GM21423 (cell line): Measurements from ENCODE around the gene CD34.

Experiments used
- ATAC-seq: cut with Tn5 transposase; IDR thresholded peaks from one replicate; pipeline ENCODE4 v1.9.1; 2021; ENCODE audit warnings: mild to moderate bottlenecking, moderate library complexity; ENCODE audit not compliant: unreplicated experiment

The CD34 gene

DNA sequence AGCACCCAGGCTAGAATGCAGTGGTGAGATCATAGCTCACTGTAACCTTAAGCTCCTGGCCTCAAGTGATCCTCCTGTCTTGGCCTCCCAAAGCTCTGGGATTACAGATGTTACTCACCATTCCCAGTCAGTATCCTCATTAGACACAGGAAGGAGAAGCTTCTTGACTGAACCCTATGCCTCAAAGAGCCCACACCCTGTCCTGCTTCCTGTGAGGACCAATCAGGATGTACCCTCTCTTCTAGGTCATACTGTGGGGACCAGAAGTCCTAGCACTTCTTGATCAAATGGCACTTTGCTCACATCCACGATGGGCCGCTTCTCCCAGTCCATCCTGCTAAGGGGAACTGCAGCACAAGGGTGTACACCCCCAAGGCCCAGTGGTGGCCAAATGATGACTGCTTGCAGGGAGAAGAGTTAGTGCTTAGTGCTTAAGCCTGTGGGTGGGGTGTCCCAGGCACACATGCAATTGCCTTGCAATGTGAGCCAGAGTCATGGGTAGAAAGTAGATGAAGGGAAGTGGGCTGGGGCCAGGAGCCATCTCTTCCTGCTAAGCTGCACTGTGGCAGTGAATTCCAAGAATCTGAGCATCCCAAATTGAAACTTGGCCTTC lies 9.8 kb downstream of the CD34 start:
- ATAC-seq, result no peak

DNA sequence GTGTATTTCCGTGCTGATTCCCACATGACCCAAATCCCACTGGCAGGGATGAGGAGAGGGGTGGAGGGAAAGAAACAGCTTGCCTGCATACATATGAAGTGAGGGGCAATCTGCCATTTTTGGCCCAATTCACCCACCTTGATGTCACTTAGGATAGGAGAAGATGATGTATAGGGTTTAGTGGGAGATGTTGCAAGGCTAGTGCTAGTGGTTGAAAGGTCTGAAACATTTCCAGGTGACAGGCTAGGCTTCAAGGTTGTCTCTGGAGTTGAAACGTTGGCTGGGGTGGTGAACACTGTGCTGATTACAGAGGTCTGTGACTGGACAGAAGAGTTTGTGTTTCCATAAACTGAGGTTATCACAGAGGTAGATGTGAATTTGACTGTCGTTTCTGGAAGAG lies 12.1 kb downstream of the CD34 start:
- no peak for ATAC-seq

DNA sequence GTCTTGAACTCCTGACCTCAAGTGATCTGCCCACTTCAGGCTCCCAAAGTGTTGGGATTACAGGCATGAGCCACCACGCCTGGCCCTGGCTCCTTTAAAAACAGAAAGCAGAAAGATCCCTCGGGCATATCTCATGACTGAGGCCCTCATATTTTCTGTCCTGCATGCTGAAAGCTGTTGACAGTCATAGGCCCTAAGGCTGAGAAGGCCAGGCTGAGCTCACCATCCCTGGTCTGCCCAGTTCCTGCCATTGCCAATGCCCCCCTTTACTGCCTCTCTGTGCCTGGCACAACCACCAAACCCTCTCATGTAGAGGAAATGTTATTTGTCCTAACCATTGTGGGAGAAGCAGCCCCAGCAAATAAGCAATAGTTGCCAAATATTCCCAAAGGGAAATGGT lies 12.7 kb downstream of the CD34 start:
- ATAC-seq, result no peak

DNA sequence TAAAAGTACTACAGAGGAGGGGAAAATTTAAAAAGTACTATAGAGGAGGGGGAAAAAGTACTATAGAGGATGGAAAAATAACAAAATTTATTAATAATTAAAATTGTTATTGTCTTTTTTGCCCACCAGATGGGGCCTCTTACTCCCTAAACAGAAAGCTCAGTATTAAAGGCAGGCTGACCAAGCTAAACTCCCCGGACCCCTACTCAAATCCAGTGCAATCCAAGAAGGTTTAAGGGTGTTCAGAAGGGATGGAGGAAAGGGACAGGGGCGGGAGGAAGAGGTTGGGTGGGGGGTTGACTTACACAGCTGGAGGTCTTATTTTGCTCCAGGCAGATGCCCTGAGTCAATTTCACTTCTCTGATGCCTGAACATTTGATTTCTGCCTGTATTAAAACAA lies 13.7 kb downstream of the CD34 start:
- ATAC-seq, result no peak

DNA sequence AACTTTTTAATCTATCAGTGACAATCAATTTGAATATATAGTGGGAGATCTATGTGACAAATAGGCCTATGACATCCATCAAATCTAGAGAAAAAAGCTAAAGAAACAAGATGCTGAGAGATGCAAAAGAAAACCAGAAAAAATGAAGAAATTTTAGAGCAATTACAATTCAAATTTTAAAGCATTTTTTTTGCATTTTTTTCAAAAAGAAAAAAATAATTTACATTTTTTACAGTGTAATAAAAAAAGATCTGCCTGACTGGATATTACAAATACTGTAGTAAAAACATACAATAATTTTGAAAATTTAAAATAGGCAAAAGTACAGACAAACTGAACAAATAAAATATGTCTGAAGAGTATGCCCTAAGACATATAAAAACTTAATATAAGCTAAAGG lies 14.4 kb downstream of the CD34 start:
- ATAC-seq, result no peak

DNA sequence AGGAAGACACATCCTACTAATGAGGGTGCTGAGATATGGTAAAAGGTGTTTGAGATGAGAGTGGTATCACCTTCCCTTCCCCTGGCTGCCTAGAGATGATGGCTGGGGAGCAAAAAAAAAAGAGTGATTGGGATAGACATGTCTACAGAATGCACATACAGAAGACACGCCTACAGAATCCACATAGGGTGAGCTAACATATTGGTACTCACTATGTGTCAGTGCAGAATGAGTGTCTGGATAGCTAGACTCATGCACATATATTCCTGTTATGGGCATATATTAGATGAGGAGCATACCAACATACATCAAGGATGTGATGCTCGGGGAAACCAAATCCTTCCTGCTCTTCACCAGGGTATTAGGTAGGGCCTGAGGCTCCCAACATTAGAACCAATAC lies 16.2 kb downstream of the CD34 start:
- no peak for ATAC-seq

DNA sequence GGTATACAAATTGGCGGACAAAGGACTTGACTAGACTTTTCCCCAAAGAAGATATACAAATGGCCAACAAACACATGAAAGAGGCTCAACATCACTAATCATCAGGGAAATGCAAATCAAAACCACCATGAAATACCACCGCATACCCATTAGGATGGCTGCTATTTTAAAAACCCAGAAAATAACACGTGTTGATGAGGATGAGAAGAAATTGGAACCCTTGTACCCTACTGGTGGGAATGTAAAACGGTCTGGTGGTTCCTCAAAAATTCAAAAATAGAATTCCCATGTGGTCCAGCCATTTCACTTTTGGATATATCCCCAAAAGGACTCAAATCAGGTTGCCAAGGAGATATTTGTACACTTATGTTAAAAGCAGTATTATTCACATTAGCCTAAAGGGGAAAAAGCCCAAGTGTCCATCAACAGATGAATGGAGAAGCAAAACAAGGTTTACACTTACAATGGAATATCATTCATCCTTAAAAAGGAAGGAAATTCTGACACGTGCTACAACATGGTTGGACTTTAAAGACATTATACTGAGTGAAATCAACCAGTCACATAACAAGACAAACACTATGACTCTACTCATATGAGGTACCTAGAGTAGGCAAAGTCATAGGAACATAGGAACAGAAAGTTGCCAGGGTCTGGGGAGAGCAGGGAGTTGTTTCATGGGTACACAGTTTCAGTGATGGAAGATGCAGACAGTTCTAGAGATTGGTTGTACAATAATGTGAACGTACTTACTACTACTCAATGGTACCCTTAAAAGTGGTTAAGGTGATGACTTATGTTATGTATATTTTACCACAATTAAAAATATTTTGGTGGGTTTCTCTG lies 17.0 kb downstream of the CD34 start:
- no peak for ATAC-seq

DNA sequence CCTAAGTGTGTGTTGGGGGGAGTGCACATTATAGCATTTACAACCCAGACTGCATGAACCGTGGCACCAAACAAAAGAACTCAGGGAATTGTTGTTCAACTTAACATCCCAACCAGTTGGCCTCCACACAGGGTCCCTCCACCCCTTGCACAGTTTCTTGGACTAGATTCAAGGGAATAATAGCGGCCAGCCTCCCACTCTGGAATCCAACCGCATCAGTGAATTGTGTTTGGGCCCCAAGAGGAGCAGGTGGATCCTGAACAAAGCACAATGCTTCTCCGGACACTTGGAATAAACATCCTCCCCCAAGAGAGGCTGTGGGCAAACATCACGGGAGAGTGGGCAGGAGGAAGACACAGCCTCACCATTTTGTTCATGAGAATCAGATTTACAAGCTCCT lies 18.2 kb downstream of the CD34 start:
- ATAC-seq, result no peak

DNA sequence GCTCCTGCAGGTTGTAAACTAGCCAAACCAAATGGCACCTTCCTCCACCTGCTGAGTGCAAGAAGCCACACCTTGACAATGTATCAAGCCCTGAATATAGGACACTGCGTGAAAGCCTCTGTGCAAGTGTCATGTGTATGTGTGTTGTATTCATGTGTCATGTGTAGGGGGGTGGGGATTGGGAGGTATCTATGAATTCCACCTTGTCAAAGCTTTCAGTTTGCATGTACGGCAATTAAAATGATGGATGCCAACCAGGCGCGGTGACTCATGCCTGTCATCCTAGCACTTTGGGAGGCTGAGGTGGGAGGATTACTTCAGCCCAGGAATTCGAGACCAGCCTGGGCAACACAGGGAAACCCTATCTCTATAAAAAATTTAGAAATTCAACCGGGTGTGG lies 19.8 kb downstream of the CD34 start:
- no peak for ATAC-seq

DNA sequence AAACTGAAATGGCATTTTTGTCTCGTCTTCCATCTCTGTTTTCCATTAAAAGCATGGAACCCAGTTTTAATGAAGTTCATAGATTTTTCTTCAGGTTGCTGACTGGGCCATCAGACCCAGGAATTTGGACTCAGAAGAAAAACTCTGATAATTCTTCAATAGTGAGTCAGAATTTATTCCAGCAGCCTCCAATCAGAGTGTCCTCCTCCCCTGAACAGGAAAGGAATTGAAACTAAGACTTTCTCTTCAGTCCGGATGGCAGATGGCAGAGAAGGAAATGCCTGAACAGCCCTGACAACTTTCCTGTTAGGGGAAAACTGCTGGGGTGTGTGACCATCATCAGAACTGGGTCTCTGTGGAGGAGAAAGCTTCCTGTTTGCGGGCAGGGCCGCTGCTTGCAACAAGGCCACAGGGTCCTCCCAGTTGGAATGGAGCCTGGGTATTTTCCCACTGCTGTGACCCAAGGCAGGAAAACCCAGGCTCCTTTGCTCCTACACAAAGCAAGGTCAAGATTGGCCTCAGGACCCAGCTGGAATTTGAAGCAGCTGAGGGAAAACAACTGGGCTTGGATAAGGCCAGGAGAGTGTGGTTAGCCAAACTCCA lies 20.7 kb downstream of the CD34 start:
- no peak for ATAC-seq

DNA sequence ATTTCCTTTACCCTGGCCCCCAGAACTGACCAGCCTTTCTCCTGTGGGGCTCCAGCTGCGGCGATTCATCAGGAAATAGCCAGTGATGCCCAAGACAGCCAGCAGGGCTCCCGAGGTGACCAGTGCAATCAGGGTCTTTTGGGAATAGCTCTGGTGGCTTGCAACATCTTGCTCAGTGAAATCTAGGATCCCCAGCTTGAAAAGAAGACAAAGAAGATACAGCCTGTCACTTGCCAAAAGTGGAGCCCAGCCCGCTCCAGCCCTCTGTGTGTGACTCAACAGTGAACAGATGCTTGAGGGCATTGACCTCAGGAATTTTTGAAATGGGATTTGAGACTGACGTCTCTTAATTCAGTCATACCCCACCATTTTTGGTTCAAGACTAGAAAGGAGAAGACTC lies 22.3 kb downstream of the CD34 start:
- no peak for ATAC-seq

DNA sequence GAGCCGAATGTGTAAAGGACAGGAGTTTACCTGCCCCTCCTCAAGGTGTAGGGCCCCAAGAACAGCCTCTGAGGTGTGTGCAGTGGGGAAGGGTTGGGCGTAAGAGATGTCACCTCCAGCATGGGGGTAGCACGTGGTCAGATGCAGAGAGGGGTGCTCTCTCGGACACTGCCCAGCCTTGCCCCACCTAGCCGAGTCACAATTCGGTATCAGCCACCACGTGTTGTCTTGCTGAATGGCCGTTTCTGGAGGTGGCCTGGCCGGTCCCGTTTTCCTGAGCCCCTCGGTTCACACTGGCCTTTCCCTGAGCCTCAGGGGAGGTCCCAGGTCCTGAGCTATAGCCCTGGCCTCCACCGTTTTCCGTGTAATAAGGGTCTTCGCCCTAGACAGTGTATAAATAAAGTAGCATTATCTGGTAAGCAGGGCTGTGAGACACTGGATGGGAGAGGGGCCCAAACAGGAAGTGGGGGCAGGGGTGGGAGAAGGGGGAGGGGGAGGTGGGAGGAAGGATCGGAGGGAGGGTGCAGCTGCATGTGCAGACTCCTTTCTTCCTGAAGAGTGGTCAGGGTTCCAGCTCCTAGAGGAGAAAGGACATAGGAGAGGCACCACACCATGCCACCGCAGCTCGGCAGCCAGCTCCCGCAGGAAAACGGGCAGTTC lies 23.3 kb downstream of the CD34 start:
- ATAC-seq, result no peak

DNA sequence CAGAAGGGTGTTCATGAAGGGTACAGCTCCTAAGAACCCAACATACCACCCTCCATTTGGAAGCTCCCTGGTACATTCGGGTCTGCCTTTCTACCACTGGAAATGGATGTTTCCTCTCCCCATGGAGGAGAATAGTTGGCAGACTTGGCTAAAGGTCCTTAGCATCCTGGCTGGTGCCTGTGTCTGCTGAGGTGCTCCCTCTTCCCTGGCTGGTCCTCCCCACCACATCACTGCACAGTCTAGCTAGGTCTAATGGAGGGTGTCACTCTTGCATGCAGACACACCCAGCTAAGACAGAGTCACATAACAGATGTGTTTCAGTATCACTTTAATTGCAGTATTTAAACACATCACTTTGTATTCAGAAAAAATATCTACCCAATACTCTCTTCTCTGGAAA lies 24.7 kb downstream of the CD34 start:
- ATAC-seq, result no peak

DNA sequence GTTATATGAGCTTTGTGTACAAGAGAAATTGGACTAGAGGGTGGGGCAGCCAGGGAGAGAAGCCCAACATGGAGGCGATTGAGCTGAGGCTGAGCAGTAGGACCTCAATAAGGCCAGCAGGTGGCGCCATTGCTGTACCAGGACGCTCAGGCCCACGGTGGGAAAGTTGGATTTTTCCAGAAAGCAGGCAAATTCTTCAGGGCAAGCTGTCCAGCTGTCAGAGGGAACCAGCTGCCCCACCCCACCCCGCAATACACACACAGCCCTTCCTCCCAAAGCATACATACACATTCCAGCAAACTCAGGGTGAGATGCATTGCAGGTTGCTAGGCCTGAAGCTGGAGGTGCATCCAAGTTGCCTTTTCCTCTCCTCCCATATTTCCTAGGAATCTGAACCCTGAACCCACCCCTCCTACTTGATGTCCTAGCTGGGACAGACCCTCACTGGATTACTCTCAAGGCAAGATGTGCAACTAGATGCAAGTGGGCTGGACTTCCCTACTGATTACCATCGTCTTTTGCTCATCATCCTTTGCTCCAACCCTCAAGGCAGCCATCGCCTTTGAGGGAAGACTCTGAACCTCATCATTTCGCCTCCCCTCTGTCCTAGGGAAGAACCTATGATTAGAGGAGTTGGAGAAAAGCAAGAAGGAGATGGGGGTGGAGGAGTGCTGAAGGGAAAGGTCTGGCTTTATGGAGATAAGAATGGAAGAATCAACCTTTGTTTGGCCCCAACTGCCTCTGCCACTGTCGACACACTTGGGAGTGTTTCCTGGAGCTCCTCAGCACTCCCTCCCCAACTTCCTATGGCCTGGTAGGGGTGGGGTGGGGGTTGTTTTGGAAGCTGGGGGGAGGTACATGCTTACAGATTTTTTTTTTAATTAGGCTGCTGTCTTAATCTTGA lies 25.5 kb downstream of the CD34 start:
- ATAC-seq, result peak; percentile 60

DNA sequence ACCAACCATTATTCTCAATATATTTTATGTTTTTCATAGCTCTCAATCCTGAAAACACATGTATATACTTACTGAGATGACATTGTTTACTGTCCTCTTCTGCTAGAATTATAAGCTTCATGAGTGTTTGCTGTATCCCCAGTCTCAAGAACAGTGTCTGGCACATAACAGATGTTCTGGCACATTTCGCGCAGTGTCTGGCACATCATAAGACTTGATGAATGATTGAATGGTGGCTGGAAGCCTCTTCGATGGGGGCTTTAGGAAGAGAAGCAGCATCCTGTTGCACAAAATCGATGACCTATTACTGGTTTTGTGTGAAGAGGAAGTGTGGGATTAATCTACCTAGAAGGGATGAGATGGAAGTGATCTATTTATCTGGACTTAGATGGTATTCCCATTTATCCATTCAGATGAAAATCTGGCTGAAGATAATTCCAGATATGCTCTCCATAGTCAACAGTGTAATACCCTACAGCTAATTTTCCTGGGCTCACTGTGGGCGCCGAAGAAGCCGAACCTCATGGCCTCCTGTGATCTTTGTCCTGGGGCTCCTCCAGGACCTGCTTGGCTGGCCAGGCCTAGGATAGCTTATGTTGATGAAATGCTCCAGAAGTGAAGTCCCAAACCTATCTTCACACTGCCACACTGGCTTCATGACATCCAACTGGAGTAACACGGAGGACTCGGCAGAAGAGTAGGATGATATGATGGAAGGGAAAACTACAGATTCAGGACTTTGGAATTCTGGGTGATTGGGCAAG lies 26.5 kb downstream of the CD34 start:
- no peak for ATAC-seq

DNA sequence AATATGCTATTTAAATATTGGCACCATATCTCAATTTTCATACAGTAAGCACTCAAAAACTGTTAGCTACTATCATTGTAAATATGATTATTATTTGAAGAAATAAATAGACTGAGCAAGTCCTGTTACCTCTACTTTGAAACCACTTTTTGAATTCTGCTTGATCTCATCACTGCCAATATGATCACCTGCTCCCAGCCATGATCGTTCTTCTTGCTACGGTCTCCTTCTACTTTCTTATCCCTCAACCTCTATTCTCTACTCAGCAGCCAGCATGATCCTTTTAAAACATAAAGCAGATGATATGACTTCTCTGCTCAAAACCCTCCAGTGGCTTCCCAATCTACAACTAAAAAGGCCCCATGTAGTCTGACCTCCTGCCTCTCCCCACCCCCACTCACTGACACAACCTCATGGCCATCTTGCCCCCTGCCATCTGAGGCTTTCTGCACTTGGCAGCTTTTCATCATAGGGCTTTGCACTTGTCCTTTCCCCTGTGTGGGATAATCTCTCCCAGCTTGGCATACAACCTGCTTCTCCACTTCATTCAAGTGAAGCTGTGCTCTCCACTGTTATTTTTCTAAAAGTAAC lies 27.2 kb downstream of the CD34 start:
- ATAC-seq, result peak; percentile 1

DNA sequence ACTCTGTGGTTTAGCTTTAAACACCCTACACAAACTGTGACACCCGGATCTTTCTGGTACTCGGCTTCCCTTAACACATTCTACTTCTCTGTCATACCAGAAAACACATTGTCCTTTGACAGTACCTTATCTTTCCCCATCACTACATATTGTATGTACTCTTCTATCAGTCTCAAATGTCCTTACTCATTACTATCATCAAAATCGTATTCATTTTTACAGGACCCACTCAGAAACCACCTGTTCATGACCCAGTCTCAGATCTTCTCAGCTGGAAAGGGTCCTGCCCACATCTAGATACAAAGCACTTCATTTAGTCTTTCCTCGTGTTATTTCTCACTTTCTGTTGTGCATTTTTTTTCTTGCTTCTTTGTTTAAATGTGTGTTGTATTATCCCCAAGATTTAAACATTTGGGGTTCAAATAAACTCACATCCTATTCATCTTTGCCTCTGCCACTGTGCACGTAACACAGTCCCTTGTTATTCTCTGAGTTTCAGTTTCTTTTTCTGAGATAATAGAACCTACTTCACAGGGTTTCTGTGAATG lies 27.7 kb downstream of the CD34 start:
- peak; percentile 62 for ATAC-seq

DNA sequence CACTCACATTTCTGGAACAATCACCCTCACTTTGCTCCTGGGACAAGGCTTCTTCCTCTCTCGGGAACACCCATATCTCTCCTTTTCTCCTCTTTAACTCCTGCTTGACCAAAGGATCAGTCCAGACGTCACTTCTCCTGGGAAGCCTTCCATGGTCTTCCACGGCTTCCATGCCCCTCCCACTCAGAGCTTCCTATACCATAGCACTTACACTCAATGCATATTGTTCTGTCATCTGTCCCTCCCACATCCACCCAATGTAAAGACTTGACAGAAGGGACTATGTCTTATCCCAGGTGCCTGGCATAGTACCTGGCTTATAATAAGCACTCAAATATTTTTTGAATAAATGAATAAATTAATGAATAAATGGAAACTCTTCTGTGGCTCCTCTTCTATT lies 28.2 kb downstream of the CD34 start:
- no peak for ATAC-seq

DNA sequence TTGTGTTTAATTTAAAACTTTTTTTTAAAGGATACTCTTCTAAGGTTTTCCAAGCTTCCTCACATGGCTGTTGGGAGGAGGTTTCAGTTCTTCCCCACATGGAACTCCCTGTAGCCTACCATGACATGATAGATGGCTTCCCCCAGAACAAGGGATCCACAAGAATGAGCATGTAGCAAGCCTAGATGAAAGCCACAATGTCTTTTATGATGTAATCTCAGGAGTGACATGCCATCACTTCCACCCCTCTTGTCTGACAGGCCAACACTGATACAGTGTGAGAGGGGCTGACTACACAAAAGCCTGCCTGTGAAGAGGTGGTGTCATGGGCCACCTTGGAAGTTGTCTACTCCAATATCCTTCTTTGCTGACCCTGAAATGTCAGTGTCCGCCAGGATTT lies 32.0 kb downstream of the CD34 start:
- no peak for ATAC-seq
